HL-60/S4 (cell line): ENCODE results near the gene IMPA2.

Source experiments
- in situ Hi-C: fragments of 300-500 bp; cut with MboI; formaldehyde crosslinking; loops from 2 replicates; pipeline ENCODE4 v1.14.3; 2022; ENCODE audit warnings: low sequenced_read_pairs

The IMPA2 gene

DNA sequence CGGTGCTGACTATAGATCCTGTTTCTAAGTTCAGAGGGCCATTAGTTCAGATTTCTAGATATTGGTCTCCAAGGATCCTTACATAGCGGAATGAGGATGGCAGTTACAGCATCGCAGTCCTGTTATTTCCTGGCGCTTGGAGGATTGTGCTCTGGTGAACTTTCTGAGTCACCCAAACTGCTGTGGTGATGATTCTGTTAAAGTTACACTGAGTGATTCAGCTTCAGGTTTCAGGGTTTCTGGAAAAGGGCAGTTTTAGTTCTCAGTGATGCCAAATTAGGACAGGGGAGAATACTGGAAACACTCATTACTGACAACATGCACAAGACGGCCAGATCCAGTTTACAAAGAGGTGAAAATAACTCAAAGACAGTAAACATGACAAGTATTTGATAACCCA lies 60.3 kb downstream of the IMPA2 start:
- in situ Hi-C loops = loop anchor here (25.0 kb wide), 1 partner anchor 304 kb away; no protein-coding TSS in a partner anchor

GRCh38 chr18:12043811-12044210 lies 62.5 kb downstream of the IMPA2 start:
- in situ Hi-C loops = loop anchor here (25.0 kb wide), 1 partner anchor 307 kb away; no protein-coding TSS in a partner anchor

DNA sequence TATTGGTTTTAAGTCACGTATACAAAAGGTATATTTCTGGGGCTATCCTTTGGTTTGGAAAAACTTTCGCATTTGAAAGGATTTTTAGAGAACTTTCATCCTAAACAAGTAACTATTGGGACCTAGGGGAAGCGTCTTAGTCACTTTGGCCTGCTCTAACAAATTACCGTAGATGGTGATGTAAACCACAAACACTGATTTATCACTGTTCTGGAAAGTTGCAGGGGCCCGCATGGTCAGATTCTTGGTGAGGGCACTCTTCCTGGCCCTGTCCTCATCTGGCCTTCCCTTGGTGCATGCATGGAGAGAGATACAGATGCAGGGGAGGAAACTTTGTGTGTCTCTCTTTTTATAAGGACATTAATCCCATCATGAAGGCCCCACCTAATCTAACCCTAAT lies 63.3 kb downstream of the IMPA2 start:
- in situ Hi-C loops = loop anchor here (25.0 kb wide), 1 partner anchor 307 kb away; no protein-coding TSS in a partner anchor

- in situ Hi-C loops = loop anchor here (25.0 kb wide), 1 partner anchor 309 kb away; no protein-coding TSS in a partner anchor
These were observed 64.9 kb downstream of the IMPA2 start for GRCh38 chr18:12046046-12046750.

DNA sequence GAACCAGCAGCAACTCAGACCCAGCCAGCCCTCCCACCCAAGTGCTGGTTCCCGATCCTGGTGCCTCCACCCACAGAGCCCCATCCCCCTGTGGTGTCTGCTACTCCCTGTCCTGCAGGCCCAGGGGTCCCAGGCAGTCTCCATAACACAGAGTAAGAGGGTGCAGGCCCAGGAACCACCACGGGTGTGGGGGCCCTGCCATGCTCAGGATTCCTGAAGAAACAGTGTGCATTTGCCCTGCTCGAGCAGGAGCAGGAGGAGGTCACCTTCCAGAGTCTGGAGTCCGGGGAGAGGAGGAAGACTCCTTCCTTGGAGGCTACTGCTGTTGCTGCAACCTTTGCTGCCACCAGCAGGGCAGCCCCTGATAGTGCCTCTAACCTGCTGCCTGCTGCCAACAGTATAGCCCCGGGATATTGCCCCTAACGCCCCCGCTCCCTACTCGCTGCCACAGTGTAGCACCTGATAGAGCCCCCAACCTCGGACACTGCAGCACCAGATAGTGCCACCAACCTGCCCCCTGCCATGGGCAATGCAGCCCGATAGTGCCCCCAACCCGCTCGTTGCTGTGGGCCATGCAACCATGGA lies 65.5 kb downstream of the IMPA2 start:
- in situ Hi-C loops = loop anchor here (25.0 kb wide), 1 partner anchor 310 kb away; no protein-coding TSS in a partner anchor

GRCh38 chr18:12048010-12048826 lies 66.9 kb downstream of the IMPA2 start:
- in situ Hi-C loops = loop anchor here (25.0 kb wide), 1 partner anchor 311 kb away; no protein-coding TSS in a partner anchor

DNA sequence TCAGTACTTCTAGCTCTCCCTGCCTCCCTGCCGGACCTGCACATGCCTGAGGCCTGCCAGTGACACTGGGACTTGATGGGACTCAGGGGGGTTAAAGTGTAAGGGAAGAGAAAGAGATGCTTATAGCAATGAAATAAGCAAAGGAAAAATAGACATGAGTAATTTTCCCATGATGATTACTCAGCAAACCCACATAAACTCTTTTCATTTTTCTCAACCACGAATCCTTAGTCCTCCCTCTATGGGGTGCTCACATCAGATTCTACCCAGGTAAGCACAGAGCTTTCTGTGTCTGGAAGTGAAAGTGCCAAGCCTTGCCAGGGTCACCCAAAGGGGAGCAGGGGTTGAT lies 67.5 kb downstream of the IMPA2 start:
- in situ Hi-C loops = loop anchor here (25.0 kb wide), 1 partner anchor 312 kb away; no protein-coding TSS in a partner anchor

GRCh38 chr18:12049978-12050811 lies 68.9 kb downstream of the IMPA2 start:
- in situ Hi-C loops = loop anchor here (25.0 kb wide), 1 partner anchor 313 kb away; no protein-coding TSS in a partner anchor

GRCh38 chr18:12052866-12053265 lies 71.6 kb downstream of the IMPA2 start:
- in situ Hi-C loops = no loop called here

DNA sequence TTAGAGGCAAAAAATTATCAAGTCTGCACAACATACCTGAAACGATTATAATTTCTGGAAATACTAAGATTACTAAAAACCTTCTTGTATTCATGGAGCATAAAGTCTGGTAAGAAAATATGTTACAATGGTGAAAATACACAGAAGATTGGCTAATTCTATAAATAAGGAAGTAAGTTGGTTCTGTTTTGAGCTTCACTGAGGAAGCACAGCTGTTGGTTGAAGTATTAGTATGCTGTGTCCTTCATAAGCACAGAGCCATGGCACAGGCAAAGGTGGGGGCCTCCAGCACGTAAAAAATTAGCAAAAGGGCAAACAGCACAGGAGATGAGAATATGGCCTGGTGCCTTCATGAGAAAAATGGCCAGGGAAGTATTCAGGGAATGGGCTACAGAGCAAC lies 72.0 kb downstream of the IMPA2 start:
- in situ Hi-C loops = no loop called here

DNA sequence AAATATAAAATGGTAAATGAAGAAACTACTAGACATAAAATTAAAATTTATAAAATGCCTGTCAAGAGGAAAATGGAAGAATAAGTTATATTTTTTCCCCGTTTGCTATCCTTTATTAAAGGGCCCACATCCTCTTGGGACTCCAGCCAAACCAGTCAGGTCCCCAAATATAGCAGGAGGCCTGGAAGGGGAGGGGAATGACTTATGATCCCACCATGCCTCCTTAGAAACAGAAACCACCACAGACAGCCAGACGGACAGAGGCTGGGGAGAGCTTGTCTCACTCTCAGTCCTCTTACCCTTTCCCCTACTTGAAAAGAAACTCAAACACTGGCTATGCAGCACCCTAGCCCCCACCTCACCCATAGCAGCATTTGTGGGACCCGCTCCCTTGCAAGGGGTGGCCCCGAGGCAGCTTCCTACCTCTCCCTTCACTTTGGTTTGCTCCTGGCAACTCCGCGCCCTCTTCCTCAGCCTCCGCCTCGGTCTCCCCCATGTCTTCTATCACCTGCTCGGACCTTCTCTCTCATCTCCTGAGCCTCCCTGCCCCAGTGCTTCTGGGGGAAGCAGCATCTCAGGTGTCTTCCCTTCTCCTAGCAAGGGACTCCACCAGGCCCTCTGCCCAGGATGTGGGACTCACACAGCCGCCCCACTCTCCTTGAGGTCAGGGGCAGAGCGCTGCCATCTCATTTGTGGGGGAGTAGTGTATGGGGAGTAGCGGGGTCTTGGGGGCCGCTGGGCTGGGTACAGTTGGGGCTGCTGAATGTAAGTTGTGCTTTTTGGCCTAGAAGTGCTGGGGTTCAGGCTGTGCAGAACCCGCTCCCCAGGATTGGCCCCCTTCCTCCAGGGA lies 75.0 kb downstream of the IMPA2 start:
- in situ Hi-C loops = no loop called here

DNA sequence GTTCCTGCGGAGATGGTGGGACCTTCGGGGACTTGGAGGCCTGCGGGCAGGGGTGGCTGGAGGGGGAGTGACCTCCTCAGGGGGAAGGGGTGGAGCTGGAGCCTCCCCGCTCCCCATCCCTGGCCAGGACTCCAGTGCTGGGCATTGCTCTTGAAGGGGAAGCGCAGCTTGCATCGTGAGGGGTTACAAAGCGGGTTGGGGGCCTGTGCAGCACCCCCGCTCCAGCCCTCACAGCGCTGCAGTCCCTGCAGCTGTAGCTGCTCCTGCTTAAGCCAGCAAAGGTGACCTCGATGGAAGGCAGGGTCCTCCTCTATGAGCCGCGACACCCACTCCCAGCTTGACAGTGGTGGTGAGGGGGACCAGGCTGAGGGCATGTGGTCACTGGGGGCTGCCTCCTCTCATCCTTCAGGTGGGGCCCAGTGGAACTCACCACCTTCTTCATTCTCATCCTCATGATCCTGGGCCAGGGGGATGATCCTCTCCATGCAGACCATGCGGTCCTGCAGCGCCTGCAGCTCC lies 75.6 kb downstream of the IMPA2 start:
- in situ Hi-C loops = no loop called here

- in situ Hi-C loops = no loop called here
These were observed 76.2 kb downstream of the IMPA2 start for GRCh38 chr18:12057419-12058039.

DNA sequence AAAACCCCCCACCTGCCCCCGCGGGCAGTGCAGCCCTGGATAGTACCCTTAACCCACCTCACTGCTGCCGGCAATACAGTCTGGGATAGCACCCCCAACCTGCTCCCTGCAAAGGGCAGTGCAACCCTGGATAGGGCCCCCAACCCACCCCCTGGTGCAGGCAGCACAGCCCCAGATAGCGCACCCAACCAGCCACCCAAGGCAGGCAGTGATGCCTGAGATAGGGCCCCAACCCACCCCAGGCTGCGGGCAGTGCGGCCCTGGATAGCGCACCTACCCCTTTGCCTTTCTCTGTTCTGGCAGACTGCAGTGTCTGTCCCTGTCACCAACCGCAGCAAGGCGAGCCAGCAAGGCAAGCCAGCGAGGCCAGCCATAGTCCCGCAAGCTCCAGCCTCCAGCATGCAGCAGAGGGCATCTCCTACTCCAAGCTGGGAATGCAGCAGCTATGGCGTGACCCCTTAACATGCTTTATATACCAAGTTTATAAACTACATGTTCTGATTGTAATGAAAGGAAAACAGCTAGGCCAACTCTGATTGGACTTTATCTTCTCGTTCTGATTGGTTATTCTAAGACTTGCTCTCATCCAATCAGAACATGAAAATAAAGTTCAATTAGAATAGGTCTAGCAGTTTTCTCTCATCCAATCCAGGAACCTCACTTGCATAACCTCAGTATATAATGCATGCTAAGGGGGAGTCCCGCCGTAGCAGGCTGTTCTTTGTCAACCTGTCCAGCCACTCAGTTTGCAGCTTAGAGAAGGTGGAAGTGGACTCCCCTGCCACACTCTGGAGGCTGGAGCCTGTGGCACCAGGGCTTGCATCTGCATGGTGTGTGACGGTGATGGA lies 78.3 kb downstream of the IMPA2 start:
- in situ Hi-C loops = no loop called here

GRCh38 chr18:12060182-12060870 lies 79.0 kb downstream of the IMPA2 start:
- in situ Hi-C loops = no loop called here

GRCh38 chr18:12061685-12062084 lies 80.4 kb downstream of the IMPA2 start:
- in situ Hi-C loops = no loop called here

DNA sequence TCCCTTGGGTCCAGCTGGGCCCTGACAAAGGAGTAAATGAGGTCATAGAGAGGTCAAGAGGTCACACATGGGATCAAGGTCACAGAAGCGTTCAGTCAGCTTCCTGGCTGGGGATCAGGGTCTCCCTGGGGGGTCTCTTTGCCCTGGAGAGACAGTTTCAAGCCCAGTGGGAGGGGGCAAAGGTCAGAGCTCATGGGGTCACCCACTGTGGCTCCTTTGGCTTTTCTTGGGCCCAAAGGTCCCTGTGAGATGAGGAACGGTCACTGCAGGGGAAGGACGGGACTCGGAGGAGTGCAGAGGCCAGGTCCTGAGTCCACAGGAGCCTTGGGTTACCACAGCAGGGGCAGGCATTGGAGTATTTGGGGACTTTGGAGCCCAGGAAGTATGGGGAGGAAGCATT lies 81.7 kb downstream of the IMPA2 start:
- in situ Hi-C loops = no loop called here
